SK-N-MC (cell line): ENCODE measurements around the gene TAF4.
"Not testable (repeated sequence)": the region's sequence is repeated elsewhere in the genome, so short reads cannot be mapped to it uniquely, and the experiment has no call there.

Experiments used
- DNase-seq: peaks from one replicate; pipeline ENCODE4 v3.0.0-alpha.2; 2011; ENCODE audit warnings: low read depth, low spot score
- H3K27ac ChIP-seq: fragments of 200-600 bp; sonication (generic); 2 replicates; pipeline ENCODE4 v1.5.1; 2016; ENCODE audit warnings: mixed run types
- H3K36me3 ChIP-seq: fragments of 200-600 bp; sonication (generic); 2 replicates; pipeline ENCODE4 v1.6.1; 2017; ENCODE audit warnings: antibody characterized with exemption, low read length, mixed read lengths; ENCODE audit not compliant: insufficient read depth
- H3K4me3 ChIP-seq: fragments of 200-600 bp; sonication (generic); 2 replicates; pipeline ENCODE4 v1.5.1; 2016
- H3K9ac ChIP-seq: fragments of 200-600 bp; sonication (generic); 2 replicates; pipeline ENCODE4 v1.8.0; 2017; ENCODE audit warnings: mixed run types, mixed read lengths; ENCODE audit not compliant: insufficient read length
- H3K9me3 ChIP-seq: fragments of 200-600 bp; sonication (generic); 2 replicates; pipeline ENCODE4 v1.6.1; 2017; ENCODE audit warnings: low read depth, mild to moderate bottlenecking, antibody characterized with exemption, low read length, moderate library complexity, mixed read lengths
- EZH2 ChIP-seq: fragments of 200-600 bp; sonication (generic); IDR thresholded peaks from one replicate; pipeline ENCODE4 v1.6.1; 2017; ENCODE audit warnings: antibody characterized with exemption
- FOXP2 ChIP-seq: optimal IDR thresholded peaks from 2 replicates; pipeline ENCODE3; 2011; ENCODE audit warnings: mild to moderate bottlenecking, moderate library complexity; ENCODE audit not compliant: insufficient read depth; ENCODE audit errors: extremely low read length, control extremely low read depth
- POLR2AphosphoS5 ChIP-seq: IDR thresholded peaks from 2 replicates; pipeline ENCODE4 v1.6.1; 2012; ENCODE audit warnings: mild to moderate bottlenecking, low read depth, low read length, borderline replicate concordance

The TAF4 gene

GRCh38 chr20:62083312-62083711 is 17.6 kb upstream of the TAF4 start:
- Histone ChIP-seq H3K9ac (no peak overlapping the region), H3K27ac (no peak overlapping the region), H3K36me3 (no peaks in the 10 kb centered on the region), H3K9me3 (no peaks in the 10 kb centered on the region), H3K4me3 (no peak overlapping the region)
- TF ChIP-seq POLR2AphosphoS5 (no peak), FOXP2 (no peak), EZH2 (no peak)
- no peak for DNase-seq

DNA sequence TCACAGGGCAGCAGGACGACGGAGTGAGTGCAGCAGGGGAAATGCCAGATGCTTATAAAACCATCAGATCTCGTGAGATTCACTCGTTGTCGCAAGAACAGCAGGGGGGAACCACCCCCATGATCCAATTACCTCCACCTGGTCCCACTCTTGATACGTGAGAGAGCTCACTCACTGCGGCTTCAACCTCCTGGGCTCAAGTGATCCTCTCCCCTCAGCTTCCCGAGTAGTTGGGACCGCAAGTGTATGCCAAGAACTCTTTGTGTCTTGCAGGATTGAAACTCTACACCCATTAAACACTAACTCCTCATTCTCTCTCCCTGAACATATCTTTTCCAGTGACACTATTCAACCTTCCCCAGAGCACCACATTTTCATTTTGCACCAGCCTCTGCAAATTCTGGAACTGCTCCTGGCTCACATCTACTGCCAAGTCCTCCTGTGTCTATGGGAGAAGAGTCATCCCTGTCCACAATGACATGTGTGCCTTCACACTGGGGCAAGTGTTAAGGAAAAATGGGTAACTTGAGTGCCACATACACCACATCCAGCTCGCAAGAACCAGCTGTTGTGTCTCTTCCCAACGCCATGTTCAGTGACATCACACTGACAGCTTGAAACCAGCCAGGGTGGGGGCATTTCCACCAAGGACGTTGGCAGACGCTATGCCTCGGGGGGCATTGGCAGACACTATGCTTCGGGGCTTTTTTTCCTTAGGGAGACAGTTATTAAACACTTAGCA is 14.7 kb upstream of the TAF4 start:
- H3K9ac ChIP-seq, result no peak overlapping the region
- TF ChIP-seq POLR2AphosphoS5 (no peak), FOXP2 (no peak), EZH2 (no peak)
- DNase-seq, result no peak
- H3K36me3 ChIP-seq, result no peaks in the 10 kb centered on the region
- H3K27ac ChIP-seq, result no peak overlapping the region
- no peaks in the 10 kb centered on the region for H3K9me3 ChIP-seq
- H3K4me3 ChIP-seq, result no peak overlapping the region

GRCh38 chr20:62079166-62079565 is 13.5 kb upstream of the TAF4 start:
- no peak for DNase-seq
- no peak overlapping the region for H3K4me3 ChIP-seq
- no peak overlapping the region for H3K27ac ChIP-seq
- H3K36me3 ChIP-seq, result no peaks in the 10 kb centered on the region
- H3K9ac ChIP-seq, result no peak overlapping the region
- no peak for TF ChIP-seq EZH2
- no peak for TF ChIP-seq FOXP2
- no peak for TF ChIP-seq POLR2AphosphoS5
- H3K9me3 ChIP-seq, result no peaks in the 10 kb centered on the region

DNA sequence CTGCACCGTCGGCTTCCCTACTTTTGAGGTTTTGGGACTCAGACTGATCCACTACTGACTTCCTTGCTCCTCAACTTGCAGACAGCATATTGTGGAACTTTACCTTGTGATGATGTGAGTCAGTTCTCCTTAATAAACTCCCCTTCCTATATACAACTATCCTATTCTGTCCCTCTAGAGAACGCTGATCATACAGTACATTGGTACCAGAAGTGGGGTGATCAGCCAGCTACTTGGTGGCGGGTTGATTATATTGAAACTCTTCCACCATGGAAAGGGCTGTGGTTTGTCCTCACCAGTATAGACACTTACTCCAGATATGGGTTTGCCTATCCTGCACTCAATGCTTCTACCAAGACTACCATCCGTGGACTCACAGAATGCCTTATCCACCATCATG is 7.6 kb upstream of the TAF4 start:
- Histone ChIP-seq H3K36me3 (no peaks in the 10 kb centered on the region), H3K27ac (no peak overlapping the region), H3K9me3 (no peaks in the 10 kb centered on the region), H3K4me3 (no peak overlapping the region), H3K9ac (no peak overlapping the region)
- no peak for DNase-seq
- TF ChIP-seq FOXP2 (no peak), POLR2AphosphoS5 (no peak), EZH2 (no peak)

DNA sequence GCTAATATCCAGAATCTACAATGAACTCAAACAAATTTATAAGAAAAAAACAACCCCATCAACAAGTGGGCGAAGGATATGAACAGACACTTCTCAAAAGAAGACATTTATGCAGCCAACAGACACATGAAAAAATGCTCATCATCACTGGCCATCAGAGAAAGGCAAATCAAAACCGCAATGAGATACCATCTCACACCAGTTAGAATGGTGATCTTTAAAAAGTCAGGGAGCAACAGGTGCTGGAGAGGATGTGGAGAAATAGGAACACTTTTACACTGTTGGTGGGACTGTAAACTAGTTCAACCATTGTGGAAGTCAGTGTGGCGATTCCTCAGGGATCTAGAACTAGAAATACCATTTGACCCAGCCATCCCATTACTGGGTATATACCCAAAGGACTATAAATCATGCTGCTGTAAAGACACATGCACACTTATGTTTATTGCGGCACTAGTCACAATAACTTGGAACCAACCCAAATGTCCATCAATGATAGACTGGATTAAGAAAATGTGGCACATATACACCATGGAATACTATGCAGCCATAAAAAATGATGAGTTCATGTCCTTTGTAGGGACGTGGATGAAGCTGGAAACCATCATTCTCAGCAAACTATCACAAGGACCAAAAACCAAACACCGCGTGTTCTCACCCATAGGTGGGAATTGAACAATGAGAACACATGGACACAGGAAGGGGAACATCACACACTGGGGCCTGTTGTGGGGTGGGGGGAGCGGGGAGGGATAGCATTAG is 6.2 kb upstream of the TAF4 start:
- not testable (repeated sequence) for H3K27ac ChIP-seq, H3K9ac ChIP-seq, H3K36me3 ChIP-seq, H3K4me3 ChIP-seq, DNase-seq, H3K9me3 ChIP-seq

- no peak for TF ChIP-seq EZH2
- DNase-seq, result no peak
- H3K36me3 ChIP-seq, result no peaks in the 10 kb centered on the region
These were observed 4.1 kb upstream of the TAF4 start for GRCh38 chr20:62069741-62070216.

DNA sequence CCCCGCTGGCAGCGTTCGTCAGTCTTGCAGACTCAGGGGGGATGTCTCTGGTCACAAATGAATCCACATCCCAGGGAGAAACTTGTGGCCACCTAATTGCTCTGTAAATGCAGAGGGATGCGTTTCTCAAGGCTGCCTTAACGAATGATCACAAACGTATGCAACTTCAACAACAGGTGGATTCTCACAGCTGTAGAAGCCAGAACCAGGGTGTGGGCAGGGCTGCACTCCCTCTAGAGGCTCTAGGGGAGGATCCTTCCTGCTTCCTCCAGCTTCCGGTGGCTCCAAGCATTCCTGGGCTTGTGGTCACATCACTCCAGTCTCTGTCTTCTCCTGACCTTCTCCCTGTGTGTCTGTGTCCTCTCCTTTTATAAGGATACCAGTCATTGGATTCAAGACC is 3.3 kb upstream of the TAF4 start:
- Histone ChIP-seq H3K9me3 (no peaks in the 10 kb centered on the region), H3K9ac (no peak overlapping the region), H3K27ac (peak overlapping the region; percentile 96), H3K4me3 (no peak overlapping the region), H3K36me3 (no peaks in the 10 kb centered on the region)
- no peak for DNase-seq
- TF ChIP-seq FOXP2 (no peak), POLR2AphosphoS5 (no peak), EZH2 (no peak)

More at GRCh38 chr20:62069741-62070216, 4.1 kb upstream of the TAF4 start:
- no peak overlapping the region for H3K9ac ChIP-seq
- H3K9me3 ChIP-seq, result no peaks in the 10 kb centered on the region
- H3K27ac ChIP-seq, result no peak overlapping the region
- H3K4me3 ChIP-seq, result no peak overlapping the region

DNA sequence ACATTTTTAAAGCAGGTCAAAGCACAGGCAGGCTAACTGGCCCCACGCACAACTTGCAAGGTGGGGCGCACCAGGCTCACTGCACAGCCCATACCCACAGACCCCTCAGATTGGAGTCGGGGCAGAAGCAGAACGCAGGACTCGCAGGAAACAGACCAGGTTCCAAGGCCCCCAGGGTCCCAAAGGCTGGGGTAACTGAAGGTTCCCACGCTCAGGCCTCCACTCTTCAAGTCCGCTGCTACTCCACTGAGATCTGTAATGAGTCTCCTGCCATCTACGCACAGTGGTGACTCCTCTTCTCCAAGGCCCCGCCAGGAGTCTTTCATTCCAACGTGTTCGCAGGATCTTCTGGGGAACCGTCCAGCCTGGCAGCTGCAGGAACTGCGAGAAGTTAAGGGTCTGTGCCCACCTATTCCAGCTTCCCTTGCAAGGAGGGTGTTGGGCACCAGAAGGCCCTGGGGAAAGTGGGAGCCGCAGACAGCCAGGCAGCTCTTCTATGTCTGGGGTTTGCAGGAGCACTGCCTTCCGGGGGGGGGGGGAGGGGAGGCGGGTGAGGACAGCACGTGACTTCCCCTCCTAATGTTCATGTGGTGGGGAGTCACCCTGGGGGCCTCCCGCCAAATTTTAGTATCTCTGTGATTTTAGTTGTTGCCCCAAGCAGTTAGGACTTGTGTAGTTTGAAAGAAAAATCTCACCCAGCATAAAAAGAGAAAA is 2.0 kb upstream of the TAF4 start:
- no peaks in the 10 kb centered on the region for H3K36me3 ChIP-seq
- H3K4me3 ChIP-seq, result peak overlapping the region; percentile 90
- no peak for DNase-seq
- peak overlapping the region; percentile 86 for H3K9ac ChIP-seq
- H3K9me3 ChIP-seq, result no peaks in the 10 kb centered on the region
- TF ChIP-seq POLR2AphosphoS5, result peak; percentile 53; the same call in 1 of the 2 replicates
- no peak for TF ChIP-seq FOXP2
- no peak for TF ChIP-seq EZH2
- H3K27ac ChIP-seq, result peak overlapping the region; percentile 96

GRCh38 chr20:62066983-62067433 is 1.3 kb upstream of the TAF4 start:
- Histone ChIP-seq H3K9ac (peak overlapping the region; percentile 86), H3K4me3 (peak overlapping the region; percentile 90), H3K9me3 (no peaks in the 10 kb centered on the region), H3K27ac (peak overlapping the region; percentile 96), H3K36me3 (no peaks in the 10 kb centered on the region)
- TF ChIP-seq EZH2 (no peak), POLR2AphosphoS5 (peak; percentile 72; the same call in 1 of the 2 replicates), FOXP2 (no peak)
- DNase-seq, result no peak
